GF-D8 (cell line): Measurements from ENCODE around the gene PHYHIPL.
"Not testable (repeated sequence)": the region's sequence is repeated elsewhere in the genome, so short reads cannot be mapped to it uniquely, and the experiment has no call there.

Experiments
- DNase-seq: peaks from one replicate; lab custom pipeline; 2025; lab: John Stamatoyannopoulos, UW

The PHYHIPL gene

GRCh38 chr10:59206204-59206720, 29.8 kb downstream of the PHYHIPL start:
- DNase-seq: no peak

- no peak for DNase-seq
Observed at GRCh38 chr10:59212301-59212798, 35.9 kb downstream of the PHYHIPL start.

GRCh38 chr10:59214160-59214559, 37.7 kb downstream of the PHYHIPL start:
- no peak for DNase-seq

GRCh38 chr10:59216178-59216869, 39.9 kb downstream of the PHYHIPL start:
- no peak for DNase-seq

- no peak for DNase-seq
Observed at GRCh38 chr10:59222788-59223187, 46.3 kb downstream of the PHYHIPL start.

GRCh38 chr10:59223597-59223996, 47.2 kb downstream of the PHYHIPL start:
- DNase-seq: not testable (repeated sequence)

GRCh38 chr10:59225211-59225610, 48.8 kb downstream of the PHYHIPL start:
- DNase-seq: no peak

GRCh38 chr10:59227136-59227673, 50.8 kb downstream of the PHYHIPL start:
- DNase-seq: no peak

- DNase-seq: no peak
Observed at GRCh38 chr10:59229441-59229840, 53.0 kb downstream of the PHYHIPL start.

GRCh38 chr10:59234194-59234593, 57.8 kb downstream of the PHYHIPL start:
- no peak for DNase-seq

- DNase-seq: no peak
Observed at GRCh38 chr10:59234816-59235429, 58.5 kb downstream of the PHYHIPL start.

GRCh38 chr10:59236064-59236697, 59.7 kb downstream of the PHYHIPL start:
- DNase-seq: no peak

- DNase-seq: no peak
Observed at GRCh38 chr10:59237775-59238174, 61.3 kb downstream of the PHYHIPL start.

- DNase-seq: not testable (repeated sequence)
Observed at GRCh38 chr10:59239108-59239507, 62.7 kb downstream of the PHYHIPL start.

- no peak for DNase-seq
Observed at GRCh38 chr10:59240582-59241183, 64.2 kb downstream of the PHYHIPL start.

- no peak for DNase-seq
Observed at GRCh38 chr10:59242057-59242456, 65.6 kb downstream of the PHYHIPL start.

GRCh38 chr10:59242991-59243390, 66.5 kb downstream of the PHYHIPL start:
- no peak for DNase-seq

- no peak for DNase-seq
Observed at GRCh38 chr10:59243611-59244195, 67.3 kb downstream of the PHYHIPL start.

GRCh38 chr10:59244871-59245270, 68.4 kb downstream of the PHYHIPL start:
- DNase-seq: no peak

- no peak for DNase-seq
Observed at GRCh38 chr10:59245686-59246085, 69.2 kb downstream of the PHYHIPL start.

- DNase-seq: no peak
Observed at GRCh38 chr10:59252491-59252890, 76.0 kb downstream of the PHYHIPL start.

- DNase-seq: no peak
Observed at GRCh38 chr10:59255463-59255862, 79.0 kb downstream of the PHYHIPL start.
